Epithelial cell of alveolus of lung (primary cell): ENCODE results near the gene CDH22. TPM values are rescaled to one million over a fixed set of nuclear protein-coding genes. Genes with fewer than 3 reads are reported as not detected.

Experiments
- total RNA-seq: library from RNA; depleted of rRNA; stranded (reverse); fragments of >200 nt; gene quantifications from 2 replicates; pipeline ENCODE4 v1.2.1, GENCODE V29; 2015

CDH22 gene
- total RNA-seq: not detected in 2 replicates

GRCh38 chr20:46308258-46309157 lies at the start of gene CDH22:
Gene CDH22 (minus strand): TSS chr20:46308498. CDS start chr20:46251294, 57,204 bp downstream.

Other genes with a start within 250 kb of the CDH22 start
- 16.0 and 24.2 TPM in 2 replicates for gene NCOA5, start 218.5 kb downstream of the CDH22 start, total RNA-seq
- 7.3 and 13.1 TPM in 2 replicates for gene CD40, start 190.2 kb downstream of the CDH22 start, total RNA-seq
- 38.4 and 42.2 TPM in 2 replicates for gene ELMO2, start 98.1 kb upstream of the CDH22 start, total RNA-seq
- gene ZNF334, start 205.1 kb upstream of the CDH22 start, total RNA-seq: 1.8 and 4.6 TPM in 2 replicates
- gene OCSTAMP, start 242.2 kb upstream of the CDH22 start, total RNA-seq: not detected in 2 replicates